H7 (cell line): ENCODE results near the gene TSPYL6. TPM values are rescaled to one million over a fixed set of nuclear protein-coding genes. Genes with fewer than 3 reads are reported as not detected.
"Not testable (repeated sequence)": the region's sequence is repeated elsewhere in the genome, so short reads cannot be mapped to it uniquely, and the experiment has no call there.

ENCODE experiments used
- DNase-seq: peaks from one replicate; pipeline ENCODE4 v3.0.0; 2012
- H3K27me3 ChIP-seq: 2 replicates; pipeline ENCODE4 v1.6.0; 2011; ENCODE audit warnings: mild to moderate bottlenecking, low read length; ENCODE audit not compliant: control insufficient read depth, insufficient read depth
- H3K36me3 ChIP-seq: replicated peaks from 2 replicates; pipeline ENCODE4 v1.5.1; 2011; ENCODE audit warnings: low read length; ENCODE audit not compliant: control insufficient read depth, insufficient read depth
- H3K4me3 ChIP-seq: 2 replicates; pipeline ENCODE4 v1.5.1; 2011; ENCODE audit warnings: low read depth, mild to moderate bottlenecking, control low read depth, low read length, moderate library complexity; ENCODE audit not compliant: insufficient read depth
- total RNA-seq: library from RNA; depleted of rRNA; stranded (reverse); fragments of >200 nt; shearing (Covaris generic); gene quantifications from 2 replicates; pipeline ENCODE4 v1.2.3, GENCODE V29; 2014

The TSPYL6 gene
- total RNA-seq, 1 experiment from 2014 or later, result not detected

DNA sequence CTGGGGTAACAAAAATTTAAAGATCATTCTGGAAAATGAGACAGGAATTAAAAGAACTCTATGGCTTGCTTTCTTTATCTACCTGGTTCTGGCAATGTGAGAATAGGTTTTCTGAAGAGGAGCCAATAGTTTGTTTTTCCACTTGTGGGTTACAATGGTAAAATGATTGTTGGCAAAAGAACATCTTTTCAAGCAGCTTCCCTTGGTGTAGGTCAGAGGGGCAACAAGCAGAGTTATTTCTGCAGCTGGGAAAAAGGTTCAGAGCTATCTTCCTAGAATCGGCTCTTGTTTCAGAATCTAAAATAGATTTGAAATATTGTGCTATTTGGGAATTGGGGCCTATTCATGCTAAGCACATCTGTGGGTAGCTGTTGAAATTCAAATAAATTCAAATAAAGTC lies 11.5 kb upstream of the TSPYL6 start:
- no peak overlapping the region for H3K4me3 ChIP-seq
- no peaks in the 10 kb centered on the region for H3K36me3 ChIP-seq
- DNase-seq, result no peak
- H3K27me3 ChIP-seq, result no peaks in the 10 kb centered on the region

- not testable (repeated sequence) for H3K36me3 ChIP-seq, H3K4me3 ChIP-seq, H3K27me3 ChIP-seq, DNase-seq
These were observed 9.1 kb upstream of the TSPYL6 start for GRCh38 chr2:54265081-54265480.

DNA sequence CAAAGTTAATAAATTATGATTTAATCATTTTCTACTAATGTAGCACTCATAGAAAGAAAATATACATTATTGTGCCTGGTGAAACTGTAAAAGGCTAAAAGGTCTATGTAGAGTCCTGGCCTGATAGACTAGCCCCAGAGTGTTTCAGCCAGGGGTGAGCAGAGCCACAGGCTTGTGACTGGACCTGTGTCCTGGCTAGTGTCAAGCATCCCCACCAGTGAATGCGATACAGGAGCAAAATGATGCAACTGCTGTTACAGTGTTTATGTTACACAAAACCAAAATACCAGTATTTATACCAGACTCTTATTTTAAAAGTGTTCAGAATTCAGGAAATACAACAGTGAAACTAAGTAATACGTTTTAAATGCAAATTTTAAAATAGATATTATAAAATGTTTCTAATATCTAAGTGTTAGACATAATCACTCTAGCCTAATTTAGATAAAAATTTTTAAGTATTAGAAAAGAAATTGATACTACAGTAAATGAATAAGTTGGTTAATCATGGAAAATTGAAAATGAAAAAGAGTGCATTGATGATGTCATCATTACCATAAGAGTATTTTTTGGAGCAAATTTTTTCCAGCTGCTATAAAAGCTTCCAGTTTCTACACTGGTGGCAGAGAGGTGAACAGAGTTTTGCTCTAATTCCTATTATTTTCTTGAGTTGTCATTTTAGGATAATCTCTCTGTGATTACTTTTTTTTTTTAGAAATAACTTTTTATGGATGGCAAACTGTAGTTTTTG lies 6.2 kb upstream of the TSPYL6 start:
- no peaks in the 10 kb centered on the region for H3K27me3 ChIP-seq
- no peaks in the 10 kb centered on the region for H3K36me3 ChIP-seq
- DNase-seq, result no peak
- H3K4me3 ChIP-seq, result no peak overlapping the region

GRCh38 chr2:54261537-54261936 lies 5.5 kb upstream of the TSPYL6 start:
- H3K4me3 ChIP-seq, result no peak overlapping the region
- no peaks in the 10 kb centered on the region for H3K36me3 ChIP-seq
- H3K27me3 ChIP-seq, result no peaks in the 10 kb centered on the region
- DNase-seq, result no peak

- no peak overlapping the region for H3K4me3 ChIP-seq
- no peaks in the 10 kb centered on the region for H3K36me3 ChIP-seq
- DNase-seq, result no peak
- H3K27me3 ChIP-seq, result no peaks in the 10 kb centered on the region
These were observed 4.2 kb upstream of the TSPYL6 start for GRCh38 chr2:54260241-54260595.

DNA sequence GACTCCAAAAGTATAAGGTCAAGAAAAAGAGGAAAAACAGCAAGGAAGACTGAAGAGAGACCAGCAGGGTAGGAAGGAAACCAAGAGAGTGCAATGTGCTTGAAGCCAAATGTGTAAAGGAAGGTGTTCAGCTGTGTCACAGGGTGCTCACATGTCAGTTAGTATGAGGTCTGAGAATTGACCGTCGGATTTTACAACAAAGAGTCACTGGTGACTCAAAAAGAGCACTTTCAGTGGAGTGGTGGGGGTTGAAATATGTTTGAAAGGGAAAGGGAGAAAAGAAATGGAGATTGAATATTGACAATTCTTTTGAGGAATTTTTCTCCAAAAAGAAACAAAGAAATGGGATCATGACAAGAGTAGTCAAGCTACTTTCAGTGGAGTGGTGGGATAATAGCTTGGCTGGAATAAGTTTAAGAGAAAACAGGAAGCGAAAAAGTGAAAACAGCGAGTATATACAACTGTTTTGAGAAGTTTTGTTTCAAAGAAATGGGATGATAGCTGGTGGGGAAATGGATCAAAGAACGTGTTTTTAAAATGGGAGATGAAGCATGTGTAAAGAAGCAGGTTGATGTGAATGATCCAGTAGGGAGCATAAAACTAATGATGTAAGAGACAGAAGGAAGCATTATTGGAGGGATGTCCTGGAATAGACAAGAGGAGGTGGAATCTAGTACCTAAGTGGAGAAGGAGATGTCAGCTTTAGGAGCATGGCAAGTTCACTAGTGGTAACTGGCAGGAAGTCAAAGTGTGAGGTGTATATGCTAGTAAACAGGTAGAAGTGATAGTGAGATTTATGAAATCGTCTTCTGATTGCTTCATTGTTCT lies 3.6 kb upstream of the TSPYL6 start:
- DNase-seq, result no peak
- Histone ChIP-seq H3K27me3 (no peaks in the 10 kb centered on the region), H3K36me3 (no peaks in the 10 kb centered on the region), H3K4me3 (no peak overlapping the region)

DNA sequence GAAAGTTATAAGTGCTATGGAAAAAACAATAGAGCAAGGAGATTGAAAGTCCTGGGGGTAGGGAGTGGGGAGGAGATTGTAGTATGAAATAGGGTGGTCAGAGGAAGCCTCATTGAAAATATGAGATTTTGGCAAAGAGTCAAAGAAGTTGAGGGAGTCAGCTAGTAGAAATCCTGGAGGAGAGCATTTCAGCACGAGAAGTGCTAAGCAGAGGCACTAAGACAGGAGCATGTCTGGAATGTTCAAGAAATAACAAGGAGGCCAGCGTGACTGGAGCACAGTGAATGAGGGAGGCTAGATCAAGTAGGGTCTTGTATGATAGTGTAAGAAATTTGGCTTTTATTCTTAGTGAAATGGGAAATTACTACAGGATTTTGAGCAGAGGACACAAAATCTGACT lies 2.1 kb upstream of the TSPYL6 start:
- no peaks in the 10 kb centered on the region for H3K36me3 ChIP-seq
- H3K27me3 ChIP-seq, result no peaks in the 10 kb centered on the region
- DNase-seq, result no peak
- no peak overlapping the region for H3K4me3 ChIP-seq

GRCh38 chr2:54255230-54256090 lies 569 bp downstream of the TSPYL6 start:
- Histone ChIP-seq H3K4me3 (no peak overlapping the region), H3K36me3 (no peaks in the 10 kb centered on the region), H3K27me3 (no peaks in the 10 kb centered on the region)
- no peak for DNase-seq

- H3K4me3 ChIP-seq, result no peak overlapping the region
- H3K27me3 ChIP-seq, result no peaks in the 10 kb centered on the region
- H3K36me3 ChIP-seq, result no peaks in the 10 kb centered on the region
- peak; percentile 31 for DNase-seq
These were observed 1.8 kb downstream of the TSPYL6 start for GRCh38 chr2:54254180-54254579.

- DNase-seq, result no peak
- Histone ChIP-seq H3K27me3 (no peaks in the 10 kb centered on the region), H3K4me3 (no peak overlapping the region), H3K36me3 (no peaks in the 10 kb centered on the region)
These were observed 6.4 kb downstream of the TSPYL6 start for GRCh38 chr2:54249629-54250028.

DNA sequence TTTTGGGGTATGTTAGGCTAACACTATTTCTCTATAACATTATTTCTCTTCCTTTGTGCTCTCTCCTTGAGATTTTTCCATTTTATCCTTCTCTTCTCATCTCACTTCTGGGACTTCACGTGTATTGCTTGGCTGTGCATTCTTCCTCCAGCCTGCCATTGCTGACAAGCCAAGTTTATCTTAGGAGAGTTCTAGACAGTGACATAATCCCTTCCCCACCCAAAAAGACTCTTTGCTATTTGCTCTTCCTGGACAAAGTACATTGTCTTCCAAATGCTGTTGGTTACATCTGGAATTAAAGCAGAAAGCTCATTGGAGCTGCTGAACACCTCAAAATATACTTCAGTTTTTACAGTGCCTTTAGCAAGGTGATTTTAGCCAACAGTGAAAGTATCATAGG lies 8.9 kb downstream of the TSPYL6 start:
- Histone ChIP-seq H3K4me3 (no peak overlapping the region), H3K27me3 (no peaks in the 10 kb centered on the region), H3K36me3 (no peaks in the 10 kb centered on the region)
- DNase-seq, result no peak

- peak; percentile 35 for DNase-seq
- Histone ChIP-seq H3K4me3 (no peak overlapping the region), H3K36me3 (no peaks in the 10 kb centered on the region), H3K27me3 (no peaks in the 10 kb centered on the region)
These were observed 15.2 kb downstream of the TSPYL6 start for GRCh38 chr2:54240515-54241469.

GRCh38 chr2:54239427-54239826 lies 16.6 kb downstream of the TSPYL6 start:
- no peak for DNase-seq
- no peaks in the 10 kb centered on the region for H3K27me3 ChIP-seq
- no peak overlapping the region for H3K4me3 ChIP-seq
- no peaks in the 10 kb centered on the region for H3K36me3 ChIP-seq

- Histone ChIP-seq H3K36me3 (no peaks in the 10 kb centered on the region), H3K4me3 (no peak overlapping the region), H3K27me3 (no peaks in the 10 kb centered on the region)
- DNase-seq, result no peak
These were observed 18.6 kb downstream of the TSPYL6 start for GRCh38 chr2:54237428-54237827.
